DOHH2 (cell line): ENCODE data around the gene FSTL4.

Source experiments
- H3F3A ChIP-seq: fragments of 200-600 bp; sonication (generic), shearing (Covaris generic); 2 replicates; pipeline ENCODE4 v1.6.0; 2016; ENCODE audit warnings: antibody characterized with exemption, mild to moderate bottlenecking; ENCODE audit not compliant: control insufficient read depth, insufficient read depth
- H3K27ac ChIP-seq: fragments of 200-600 bp; sonication (generic); 2 replicates; pipeline ENCODE4 v1.5.1; 2014; ENCODE audit warnings: low read depth, mild to moderate bottlenecking, low read length, moderate library complexity
- H3K27me3 ChIP-seq: fragments of 200-600 bp; sonication (generic); 2 replicates; pipeline ENCODE4 v1.6.1; 2014; ENCODE audit warnings: mild to moderate bottlenecking, low read length, mixed read lengths; ENCODE audit not compliant: control insufficient read depth
- H3K36me3 ChIP-seq: fragments of 200-600 bp; sonication (generic); 2 replicates; pipeline ENCODE4 v1.6.1; 2014; ENCODE audit warnings: mild to moderate bottlenecking, low read length, moderate library complexity, mixed read lengths; ENCODE audit not compliant: control insufficient read depth
- H3K4me1 ChIP-seq: fragments of 200-600 bp; sonication (generic); 2 replicates; pipeline ENCODE4 v1.6.1; 2014; ENCODE audit warnings: mild to moderate bottlenecking, low read length, mixed read lengths; ENCODE audit not compliant: control insufficient read depth
- H3K4me2 ChIP-seq: fragments of 200-600 bp; sonication (generic); 2 replicates; pipeline ENCODE4 v1.6.0; 2014; ENCODE audit warnings: mild to moderate bottlenecking, low read length, moderate library complexity
- H3K4me3 ChIP-seq: fragments of 200-600 bp; sonication (generic); 2 replicates; pipeline ENCODE4 v1.5.1; 2014; ENCODE audit warnings: mild to moderate bottlenecking, low read length, mixed read lengths
- H3K79me2 ChIP-seq: fragments of 200-600 bp; sonication (generic); 2 replicates; pipeline ENCODE4 v1.6.1; 2014; ENCODE audit warnings: mild to moderate bottlenecking, low read length, mixed read lengths; ENCODE audit not compliant: control insufficient read depth
- H3K9me2 ChIP-seq: fragments of 200-600 bp; sonication (generic); replicated peaks from 2 replicates; pipeline ENCODE4 v1.6.1; 2014; ENCODE audit warnings: mild to moderate bottlenecking, low read length, mixed read lengths; ENCODE audit not compliant: control insufficient read depth
- H3K9me3 ChIP-seq: fragments of 200-600 bp; sonication (generic); 2 replicates; pipeline ENCODE4 v1.6.1; 2014; ENCODE audit warnings: antibody characterized with exemption, low read length, mixed read lengths; ENCODE audit not compliant: control insufficient read depth, insufficient read depth
- H4K20me1 ChIP-seq: fragments of 200-600 bp; sonication (generic); 2 replicates; pipeline ENCODE4 v1.6.0; 2014; ENCODE audit warnings: low read depth, mild to moderate bottlenecking, antibody characterized with exemption, low read length, moderate library complexity; ENCODE audit not compliant: control insufficient read depth, insufficient read depth
- CTCF ChIP-seq: fragments of 200-600 bp; sonication (generic); IDR thresholded peaks from one replicate; pipeline ENCODE4 v1.5.1; 2014; ENCODE audit warnings: antibody characterized with exemption, mild to moderate bottlenecking, low read depth, low read length; ENCODE audit not compliant: poor library complexity, severe bottlenecking
- EZH2phosphoT487 ChIP-seq: fragments of 200-600 bp; sonication (generic); IDR thresholded peaks from 2 replicates; pipeline ENCODE4 v1.6.1; 2017; ENCODE audit warnings: borderline replicate concordance, mild to moderate bottlenecking, antibody characterized with exemption, low read length, moderate library complexity, mixed read lengths

The FSTL4 gene

GRCh38 chr5:133309166-133309795 lies 303.1 kb downstream of the FSTL4 start:
- Histone ChIP-seq H3K9me3 (no peaks in the 10 kb centered on the region), H4K20me1 (no peaks in the 10 kb centered on the region), H3K36me3 (no peaks in the 10 kb centered on the region), H3K9me2 (no peaks in the 10 kb centered on the region), H3K4me3 (no peak overlapping the region), H3K4me2 (no peak overlapping the region), H3K27me3 (peaks cover 4% of the 10 kb centered on the region; the same call in 1 of the 2 replicates), H3K79me2 (no peaks in the 10 kb centered on the region), H3K4me1 (no peaks in the 10 kb centered on the region), H3F3A (no peaks in the 10 kb centered on the region), H3K27ac (no peak overlapping the region)
- TF ChIP-seq CTCF = no peak
- TF ChIP-seq EZH2phosphoT487 = no peak

GRCh38 chr5:133307275-133307674 lies 305.1 kb downstream of the FSTL4 start:
- no peaks in the 10 kb centered on the region for H3K79me2 ChIP-seq
- no peaks in the 10 kb centered on the region for H3F3A ChIP-seq
- H3K36me3 ChIP-seq = no peaks in the 10 kb centered on the region
- no peaks in the 10 kb centered on the region for H3K9me3 ChIP-seq
- H3K27me3 ChIP-seq = peaks cover 15% of the 10 kb centered on the region; the same call in 1 of the 2 replicates
- no peaks in the 10 kb centered on the region for H3K9me2 ChIP-seq
- no peak overlapping the region for H3K4me3 ChIP-seq
- no peak overlapping the region for H3K27ac ChIP-seq
- H3K4me1 ChIP-seq = no peaks in the 10 kb centered on the region
- no peak overlapping the region for H3K4me2 ChIP-seq
- TF ChIP-seq CTCF (no peak), EZH2phosphoT487 (no peak)
- H4K20me1 ChIP-seq = no peaks in the 10 kb centered on the region

- no peaks in the 10 kb centered on the region for H3F3A ChIP-seq
- no peak overlapping the region for H3K4me3 ChIP-seq
- H3K4me1 ChIP-seq = no peaks in the 10 kb centered on the region
Measured at GRCh38 chr5:133304707-133305216, 307.6 kb downstream of the FSTL4 start.

More at GRCh38 chr5:133304707-133305216, 307.6 kb downstream of the FSTL4 start:
- no peaks in the 10 kb centered on the region for H3K79me2 ChIP-seq
- H3K27me3 ChIP-seq = peaks cover 11% of the 10 kb centered on the region; the same call in 1 of the 2 replicates
- no peaks in the 10 kb centered on the region for H3K9me2 ChIP-seq
- no peaks in the 10 kb centered on the region for H3K36me3 ChIP-seq
- H3K27ac ChIP-seq = no peak overlapping the region
- no peaks in the 10 kb centered on the region for H3K9me3 ChIP-seq
- no peak for TF ChIP-seq EZH2phosphoT487
- TF ChIP-seq CTCF = no peak
- no peak overlapping the region for H3K4me2 ChIP-seq
- no peaks in the 10 kb centered on the region for H4K20me1 ChIP-seq
